A549 (cell line): ENCODE results near the gene PBX1. TPM values are rescaled to one million over a fixed set of nuclear protein-coding genes. Genes with fewer than 3 reads are reported as not detected.

Experiments
- ATAC-seq, 2 experiments: fragments of 200-7000 bp in 1 of 2; fragments of >200 bp in 1 of 2; cut with Nextera tagmentation in 1 of 2; cut with Tn5 transposase in 1 of 2; 3 replicates each; pipeline versions ENCODE4 v1.8.0 to v1.9.1; 2018 to 2020; ENCODE audit warnings: mild to moderate bottlenecking in 1 of 2, moderate library complexity in 1 of 2
- CTCF ChIA-PET: fragments of 300-600 bp; sonication (Branson Sonifier 250); formaldehyde crosslinking; extraction: SDS; loops from one replicate; lab custom pipeline; 2021; ENCODE audit warnings: antibody characterized with exemption, inconsistent platforms; lab: Yijun Ruan, JAX
- POLR2A ChIA-PET: fragments of 350-600 bp; formaldehyde crosslinking; extraction: SDS; loops from one replicate; lab custom pipeline; 2021; ENCODE audit warnings: antibody characterized with exemption, inconsistent platforms; lab: Yijun Ruan, JAX
- DNase-seq, 2 experiments: peaks; one replicate each; pipeline versions ENCODE4 v3.0.0 to v3.0.0-alpha.2; 2011 to 2016; ENCODE audit warnings: low read depth in 1 of 2, low spot score in 1 of 2
- FAIRE-seq: peaks from 2 replicates; lab custom pipeline; 2011; peaks lifted over from hg19 to GRCh38; lab: Jason Lieb, UNC
- H3K27ac ChIP-seq, 2 experiments: fragments of >200 bp; sonication (Bioruptor Twin); formaldehyde crosslinking; 3 replicates each; pipeline ENCODE4 v1.5.1; 2016 to 2017
- H3K4me1 ChIP-seq: fragments of >200 bp; sonication (Bioruptor Twin); formaldehyde crosslinking; 3 replicates; pipeline ENCODE4 v1.6.1; 2016
- H3K4me2 ChIP-seq: fragments of >200 bp; sonication (Bioruptor Twin); formaldehyde crosslinking; 3 replicates; pipeline ENCODE4 v1.6.1; 2016
- H3K4me3 ChIP-seq: fragments of >200 bp; sonication (Bioruptor Twin); formaldehyde crosslinking; 3 replicates; pipeline ENCODE4 v1.5.1; 2016
- H3K9me3 ChIP-seq: fragments of >200 bp; sonication (Bioruptor Twin); formaldehyde crosslinking; 3 replicates; pipeline ENCODE4 v1.6.1; 2016
- BCL3 ChIP-seq: fragments of >200 bp; sonication (Bioruptor Twin); formaldehyde crosslinking; IDR thresholded peaks from 3 replicates; pipeline ENCODE4 v1.6.1; 2016
- CEBPB ChIP-seq, 2 experiments: fragments of >200 bp in 1 of 2; sonication (Bioruptor Twin) in 1 of 2; formaldehyde crosslinking in 1 of 2; IDR thresholded peaks; 2 replicates each; pipeline ENCODE4 v1.6.1; 2012 to 2016
- E2F6 ChIP-seq: IDR thresholded peaks from 2 replicates; pipeline ENCODE4 v1.6.1; 2012; ENCODE audit warnings: low read depth, borderline replicate concordance
- EHF ChIP-seq: fragments of 250-450 bp; sonication (Bioruptor Pico); IDR thresholded peaks from 2 replicates; pipeline ENCODE4 v1.5.0; 2020; ENCODE audit warnings: mild to moderate bottlenecking
- EHMT2 ChIP-seq: fragments of 200-600 bp; sonication (generic); IDR thresholded peaks from 2 replicates; pipeline ENCODE4 v1.6.1; 2016; ENCODE audit warnings: antibody characterized with exemption, low read depth, mild to moderate bottlenecking, moderate library complexity
- ELK1 ChIP-seq: fragments of 150-350 bp; IDR thresholded peaks from 2 replicates; pipeline ENCODE4 v1.6.1; 2014; ENCODE audit warnings: low read depth, mild to moderate bottlenecking, low read length
- FOSL2 ChIP-seq, 2 experiments: fragments of 450-650 bp in 1 of 2; fragments of >200 bp in 1 of 2; sonication (Bioruptor Twin) in 1 of 2; formaldehyde crosslinking; IDR thresholded peaks; 2 replicates each; pipeline versions ENCODE4 v1.5.0 to v1.6.1; 2016 to 2020; ENCODE audit warnings: mild to moderate bottlenecking in 1 of 2, moderate library complexity in 1 of 2
- FOXS1 ChIP-seq: fragments of 250-450 bp; sonication (Bioruptor Pico); IDR thresholded peaks from 2 replicates; pipeline ENCODE4 v1.5.0; 2020; ENCODE audit warnings: mild to moderate bottlenecking, moderate library complexity
- HDAC2 ChIP-seq: fragments of 200-600 bp; sonication (generic); IDR thresholded peaks from 2 replicates; pipeline ENCODE4 v1.6.1; 2016
- HEYL ChIP-seq: fragments of 250-450 bp; sonication (Bioruptor Pico); IDR thresholded peaks from 2 replicates; pipeline ENCODE4 v1.8.0; 2021; ENCODE audit warnings: mild to moderate bottlenecking, moderate library complexity
- HMGXB4 ChIP-seq: fragments of 250-450 bp; sonication (Bioruptor Pico); IDR thresholded peaks from 2 replicates; pipeline ENCODE4 v1.5.0; 2021; ENCODE audit warnings: mild to moderate bottlenecking, moderate library complexity, borderline replicate concordance
- JUN ChIP-seq, 2 experiments: fragments of >200 bp; sonication (Bioruptor Twin); formaldehyde crosslinking; IDR thresholded peaks; 2 replicates in 1 of 2; 3 replicates in 1 of 2; pipeline ENCODE4 v1.6.1; 2016 to 2017
- MAX ChIP-seq: IDR thresholded peaks from 2 replicates; pipeline ENCODE4 v1.6.1; 2012
- PHF8 ChIP-seq: fragments of 200-600 bp; sonication (generic); IDR thresholded peaks from 2 replicates; pipeline ENCODE4 v1.6.1; 2016; ENCODE audit warnings: low read depth, mild to moderate bottlenecking, antibody characterized with exemption, moderate library complexity, borderline replicate concordance
- POLR2A ChIP-seq: IDR thresholded peaks from 2 replicates; pipeline ENCODE4 v1.6.1; 2012; ENCODE audit warnings: mild to moderate bottlenecking, low read length
- RAD21 ChIP-seq, 2 experiments: fragments of >200 bp in 1 of 2; sonication (Bioruptor Twin) in 1 of 2; formaldehyde crosslinking in 1 of 2; IDR thresholded peaks in 1 of 2; conservative IDR thresholded peaks in 1 of 2; 2 replicates in 1 of 2; 3 replicates in 1 of 2; pipeline ENCODE4 v1.6.1; 2012 to 2018; ENCODE audit warnings: inconsistent platforms in 1 of 2
- RARB ChIP-seq: fragments of 250-450 bp; sonication (Bioruptor Pico); IDR thresholded peaks from 2 replicates; pipeline ENCODE4 v1.8.0; 2021; ENCODE audit warnings: mild to moderate bottlenecking, moderate library complexity
- REST ChIP-seq: fragments of 200-600 bp; sonication (generic); IDR thresholded peaks from 2 replicates; pipeline ENCODE4 v1.6.1; 2016; ENCODE audit warnings: antibody characterized with exemption, mild to moderate bottlenecking, moderate library complexity
- RFX5 ChIP-seq: fragments of 450-650 bp; IDR thresholded peaks from 2 replicates; pipeline ENCODE4 v1.7.1; 2014; ENCODE audit warnings: antibody characterized with exemption, mild to moderate bottlenecking, moderate library complexity
- RNF2 ChIP-seq: fragments of 200-600 bp; sonication (generic); IDR thresholded peaks from 2 replicates; pipeline ENCODE4 v1.6.1; 2016; ENCODE audit warnings: low read depth, mild to moderate bottlenecking, antibody characterized with exemption, moderate library complexity, borderline replicate concordance
- SMC3 ChIP-seq: fragments of >200 bp; sonication (Bioruptor Twin); formaldehyde crosslinking; IDR thresholded peaks from 3 replicates; pipeline ENCODE4 v1.6.1; 2018; ENCODE audit warnings: inconsistent platforms
- TP53 ChIP-seq: fragments of 250-450 bp; sonication (Bioruptor Pico); IDR thresholded peaks from 2 replicates; pipeline ENCODE4 v1.5.0; 2021; ENCODE audit warnings: mild to moderate bottlenecking, moderate library complexity
- ZNF302 ChIP-seq: fragments of 250-450 bp; sonication (Bioruptor Pico); IDR thresholded peaks from 2 replicates; pipeline ENCODE4 v1.9.0; 2021; ENCODE audit warnings: inconsistent platforms, mild to moderate bottlenecking, moderate library complexity
- WGBS: methylation state at CpG from one replicate; pipeline ENCODE4 v1.1.6; 2017; ENCODE audit errors: missing lambda C conversion rate; 5-methylcytosine and 5-hydroxymethylcytosine counted together
- polyA plus RNA-seq, 4 experiments: library from polyadenylated mRNA; depleted of rRNA in 3 of 4; stranded (reverse); fragments of >200 nt; fragmentation: RNase III in 1 of 4; extraction: RNeasy Plus Mini Kit Qiagen cat#74134 plus additional on column Dnase treatment in 1 of 4; gene quantifications; 2 replicates in 3 of 4; 3 replicates in 1 of 4; pipeline ENCODE4 v1.2.3, GENCODE V29; 2011 to 2017

The PBX1 gene
- polyA plus RNA-seq, 2 of the 4 experiments (the other 2 are of a cell fraction): 47.8 to 61.5 TPM

- no peak for DNase-seq
- no peak for ATAC-seq
- H3K9me3 ChIP-seq: no peaks in the 10 kb centered on the region
- no peak for TF ChIP-seq RAD21 (conservative IDR thresholded peaks at IDR 0.05 in 1 of 2, IDR thresholded peaks at IDR 0.05 in 1 of 2)
- ChIA-PET CTCF (no interaction called here), POLR2A (no interaction called here)
- peak overlapping the region; percentile 86 to 96 for H3K27ac ChIP-seq
- H3K4me1 ChIP-seq: peaks cover 83% of the 10 kb centered on the region
- 62% methylated on average over 11 of the region's 11 CpGs for WGBS
- FAIRE-seq: no peak
- H3K4me3 ChIP-seq: no peak overlapping the region
- H3K4me2 ChIP-seq: peak overlapping the region; percentile 36; the same call in 2 of the 3 replicates
These were observed 194.6 kb downstream of the PBX1 start for GRCh38 chr1:164753521-164754077.

- no peaks in the 10 kb centered on the region for H3K9me3 ChIP-seq
- ChIA-PET CTCF (interaction anchor here (1.0 to 1.2 kb wide), 2 partner anchors 8 to 33 kb away, joined by 3 read pairs; no protein-coding TSS in a partner anchor), POLR2A (no interaction called here)
- H3K4me1 ChIP-seq: peaks cover 81% of the 10 kb centered on the region
- no peak for TF ChIP-seq ELK1
- no peak for TF ChIP-seq SMC3
- no peak for TF ChIP-seq RFX5
- no peak for TF ChIP-seq PHF8
- no peak for TF ChIP-seq HDAC2
- TF ChIP-seq CEBPB (IDR thresholded peaks at IDR 0.05): no peak
- TF ChIP-seq FOSL2 (IDR thresholded peaks at IDR 0.05): no peak
- TF ChIP-seq FOSL2 (CRISPR knock-in tag; IDR thresholded peaks at IDR 0.05): no peak
- no peak for TF ChIP-seq ZNF302 (CRISPR knock-in tag)
- TF ChIP-seq MAX: no peak
- TF ChIP-seq EHF: no peak
- TF ChIP-seq RNF2: no peak
- TF ChIP-seq POLR2A: no peak
- no peak for TF ChIP-seq HMGXB4 (CRISPR knock-in tag)
- no peak for TF ChIP-seq EHMT2
- no peak for TF ChIP-seq HEYL
- WGBS: 83% methylated on average over 8 of the region's 8 CpGs
- H3K4me3 ChIP-seq: no peak overlapping the region
- DNase-seq: no peak
- H3K4me2 ChIP-seq: no peak overlapping the region
- FAIRE-seq: no peak
- H3K27ac ChIP-seq: peak overlapping the region; percentile 86 to 96; a peak in 5 of 6 replicates
- ATAC-seq: no peak
These were observed 195.2 kb downstream of the PBX1 start for GRCh38 chr1:164754088-164754600.

GRCh38 chr1:164755690-164756089 lies 196.7 kb downstream of the PBX1 start:
- peak overlapping the region; percentile 86 to 96 for H3K27ac ChIP-seq
- POLR2A ChIA-PET: no interaction called here
- ATAC-seq: no peak; a peak in 2 of 6 replicates
- H3K9me3 ChIP-seq: no peaks in the 10 kb centered on the region
- peak overlapping the region; percentile 33 for H3K4me2 ChIP-seq
- WGBS: 45% methylated on average over 4 of the region's 4 CpGs
- no peak for DNase-seq
- CTCF ChIA-PET: interaction anchor here (0.7 to 2.3 kb wide), 2 partner anchors 32 to 864 kb away, joined by 5 to 7 read pairs; no protein-coding TSS in a partner anchor
- peaks cover 81% of the 10 kb centered on the region for H3K4me1 ChIP-seq
- no peak for FAIRE-seq
- no peak overlapping the region for H3K4me3 ChIP-seq
- TF ChIP-seq RNF2: no peak
- TF ChIP-seq JUN (IDR thresholded peaks at IDR 0.05): no peak
- no peak for TF ChIP-seq TP53 (CRISPR knock-in tag)
- no peak for TF ChIP-seq EHF
- no peak for TF ChIP-seq BCL3
- no peak for TF ChIP-seq ELK1
- no peak for TF ChIP-seq E2F6
- no peak for TF ChIP-seq FOXS1 (CRISPR knock-in tag)
- TF ChIP-seq RARB (CRISPR knock-in tag): no peak
- TF ChIP-seq REST: no peak
